ENCODE data around the gene MAP3K2.
A peak's percentile ranks its signal among the peaks of the same experiment; 100 is the strongest.

Gene MAP3K2

DNA sequence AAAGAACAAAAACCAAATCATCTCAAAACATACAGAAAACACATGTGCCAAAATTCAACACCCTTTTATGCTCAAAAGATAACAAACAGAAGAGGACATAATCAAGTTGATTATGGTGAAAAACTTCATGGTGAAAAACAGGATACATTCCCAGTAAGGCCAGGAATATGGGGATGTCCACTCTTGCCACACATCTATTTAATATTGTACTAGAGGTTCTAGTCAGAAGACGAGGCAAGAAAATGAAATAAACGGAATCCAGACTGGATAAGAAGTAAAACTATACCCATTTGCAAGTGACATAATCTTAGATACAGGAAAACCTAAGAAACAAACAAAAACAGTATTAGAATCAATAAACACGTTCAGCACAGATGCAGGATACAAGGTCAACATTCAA lies 40.8 kb downstream of the MAP3K2 start:
- DNase-seq = no peak

DNA sequence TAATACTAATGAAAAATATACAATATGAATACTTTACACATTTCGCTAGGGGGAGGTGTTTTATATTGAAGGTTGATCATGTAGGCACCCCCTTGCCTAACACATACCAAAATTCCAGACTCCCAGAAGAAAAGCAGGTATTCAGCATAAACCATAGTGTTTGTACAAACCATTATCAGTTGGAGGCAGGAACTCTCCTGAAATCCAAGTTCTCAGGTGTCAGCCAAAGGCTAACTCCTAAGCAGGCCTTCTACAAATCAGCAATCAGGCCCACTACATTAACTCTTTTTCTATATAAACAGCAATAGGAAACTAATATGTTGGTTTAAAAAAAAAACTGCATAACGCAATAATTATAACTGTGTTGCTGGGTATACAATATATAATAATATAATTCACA lies 44.5 kb downstream of the MAP3K2 start:
- DNase-seq = no peak

DNA sequence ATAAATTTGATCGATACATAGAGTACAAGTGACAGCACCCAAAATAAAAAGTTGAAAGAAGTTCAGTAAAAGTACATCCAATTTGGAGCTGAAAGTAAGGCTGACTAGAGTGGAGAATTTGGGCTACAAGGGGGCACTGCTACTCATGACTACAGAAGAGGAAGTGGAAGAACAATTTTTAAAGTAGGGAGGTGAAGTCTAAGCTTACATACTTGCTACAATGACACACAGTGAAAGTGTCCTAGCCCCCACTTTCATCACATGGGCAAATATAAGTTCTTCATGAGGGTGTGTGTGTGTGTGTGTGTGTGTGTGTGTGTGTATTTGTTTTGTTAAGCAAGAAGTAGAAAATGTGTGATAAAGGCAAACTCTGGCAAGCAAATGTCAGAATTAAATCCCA lies 45.7 kb downstream of the MAP3K2 start:
- DNase-seq = no peak

DNA sequence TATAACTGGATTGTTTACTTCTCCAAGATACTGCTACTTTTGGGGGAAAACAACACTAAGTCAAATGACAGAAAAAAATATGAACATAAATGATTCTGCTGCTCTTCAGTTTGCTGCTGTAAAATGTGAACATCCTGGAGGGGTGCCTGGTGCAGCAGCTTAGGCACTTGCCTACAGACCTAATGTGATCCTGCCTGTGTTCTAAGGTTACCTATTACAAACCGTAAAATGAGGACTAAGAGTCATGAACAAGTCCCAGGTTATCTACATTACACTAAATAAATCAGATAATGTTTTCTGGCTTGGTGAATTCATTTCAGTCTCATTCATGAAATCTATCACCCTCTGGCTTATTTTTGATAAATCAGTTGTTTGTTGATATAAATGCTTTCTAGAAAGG lies 55.4 kb downstream of the MAP3K2 start:
- no peak for DNase-seq

DNA sequence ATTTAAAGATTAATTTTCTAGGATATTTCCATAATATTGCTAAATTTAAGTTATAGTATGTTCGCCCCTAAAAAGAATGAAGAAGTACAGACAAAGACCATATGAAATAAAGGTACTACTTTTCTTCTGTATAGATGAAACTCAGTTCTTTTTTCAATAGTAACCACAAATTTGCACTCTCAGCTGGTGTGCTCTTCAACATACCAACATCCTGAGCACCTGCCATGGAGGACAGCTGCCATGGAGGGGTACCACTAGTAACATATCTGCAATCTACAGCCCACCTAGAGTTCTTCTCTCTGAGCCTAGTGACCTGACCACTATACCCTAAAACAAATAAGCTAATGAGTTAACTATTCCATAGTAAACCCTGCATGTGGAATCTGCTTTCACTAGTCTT lies 57.0 kb downstream of the MAP3K2 start:
- no peak for DNase-seq

DNA sequence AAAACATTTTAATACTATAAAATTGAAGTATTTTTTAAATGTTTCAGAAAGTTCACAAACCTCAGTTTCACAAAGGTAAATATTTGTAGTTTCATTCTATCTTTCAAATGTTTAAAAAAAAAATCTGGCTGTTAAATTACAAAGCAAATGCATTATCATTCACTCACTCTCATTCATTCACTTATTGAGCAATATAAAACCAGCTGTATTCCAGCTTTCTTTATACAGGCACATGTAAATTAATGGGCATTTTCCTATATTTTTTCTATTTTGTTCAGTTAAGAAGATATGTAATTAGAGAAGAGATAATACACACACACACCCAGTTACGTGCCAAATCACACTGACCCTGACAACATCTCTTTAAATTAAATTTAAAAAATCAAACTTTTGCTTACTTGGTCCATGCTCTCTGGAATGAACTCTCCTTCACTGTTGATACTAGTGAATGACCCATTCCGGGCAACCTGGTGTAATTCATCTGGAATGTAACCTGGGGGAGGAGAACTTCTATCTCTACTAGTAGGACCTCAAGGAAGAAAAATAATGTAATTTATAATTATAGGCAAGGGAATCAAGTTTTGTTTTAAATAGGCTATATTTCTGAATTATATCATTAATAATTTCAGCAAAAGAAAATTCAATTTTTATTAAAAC lies 61.4 kb downstream of the MAP3K2 start:
- DNase-seq = no peak

DNA sequence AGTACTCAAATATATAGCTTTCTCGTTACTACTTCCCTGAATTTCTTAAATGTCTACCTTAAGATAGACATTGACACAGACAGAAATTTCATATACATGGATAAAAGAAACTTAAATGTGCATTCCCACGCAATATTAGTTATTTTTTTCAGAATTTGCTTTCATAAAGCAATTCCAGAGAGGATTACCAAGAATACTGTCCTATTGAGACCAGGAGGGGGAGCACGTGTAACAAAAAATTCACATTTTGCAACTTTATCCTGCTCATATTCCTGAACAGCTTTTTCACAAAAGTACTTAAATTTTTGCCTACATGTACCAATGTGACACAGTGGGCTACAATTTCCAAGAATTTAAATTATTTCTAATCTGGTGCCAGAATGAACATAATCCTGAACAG lies 63.1 kb downstream of the MAP3K2 start:
- no peak for DNase-seq

DNA sequence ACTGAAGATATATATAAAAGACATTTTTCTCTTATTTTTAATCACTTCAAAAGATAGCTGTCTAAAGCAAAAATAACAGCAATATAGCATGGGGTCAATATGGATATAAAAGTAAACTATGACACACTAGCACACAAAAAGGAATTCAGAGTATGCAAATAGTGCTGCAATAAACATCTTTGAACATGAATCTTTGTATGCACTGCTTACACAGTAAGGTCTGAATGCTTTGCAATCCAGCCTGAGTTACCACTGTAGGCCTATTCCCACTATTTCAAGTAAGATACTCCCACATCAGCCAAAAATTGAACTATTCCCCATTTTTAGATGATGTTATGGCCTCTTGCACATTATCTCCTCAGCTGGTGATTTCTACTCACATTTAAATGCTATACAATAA lies 66.5 kb downstream of the MAP3K2 start:
- no peak for DNase-seq

DNA sequence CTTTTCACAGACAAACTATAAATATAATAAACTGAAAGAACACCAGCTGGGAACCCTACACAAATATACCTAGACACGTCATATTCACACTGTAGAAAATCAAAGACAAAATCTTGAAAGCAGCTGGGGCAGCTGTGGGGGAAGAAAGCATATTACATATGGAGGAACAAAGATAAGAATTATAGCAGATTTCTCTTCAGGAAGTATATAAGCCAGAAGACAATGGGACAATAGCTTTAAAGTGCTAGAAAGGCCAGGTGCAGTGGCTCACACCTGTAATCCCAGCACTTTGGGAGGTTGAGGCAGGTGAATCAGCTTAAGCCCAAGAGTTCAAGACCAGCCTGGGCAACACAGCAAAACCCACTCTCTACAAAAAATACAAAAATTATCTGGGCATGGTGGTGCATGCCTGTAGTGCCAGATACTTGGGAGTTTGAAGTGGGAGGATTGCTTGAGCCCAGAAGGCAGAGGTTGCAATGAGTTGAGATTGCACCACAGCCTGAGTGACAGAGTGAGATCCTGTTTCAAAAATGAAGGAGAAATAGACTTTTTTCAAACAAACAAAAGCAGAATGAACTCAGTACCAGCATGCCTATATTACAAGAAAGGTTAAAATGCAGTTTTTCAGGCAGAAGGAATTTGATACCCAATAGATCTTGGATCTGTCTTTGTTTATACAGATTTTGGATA lies 67.0 kb downstream of the MAP3K2 start:
- DNase-seq = no peak

DNA sequence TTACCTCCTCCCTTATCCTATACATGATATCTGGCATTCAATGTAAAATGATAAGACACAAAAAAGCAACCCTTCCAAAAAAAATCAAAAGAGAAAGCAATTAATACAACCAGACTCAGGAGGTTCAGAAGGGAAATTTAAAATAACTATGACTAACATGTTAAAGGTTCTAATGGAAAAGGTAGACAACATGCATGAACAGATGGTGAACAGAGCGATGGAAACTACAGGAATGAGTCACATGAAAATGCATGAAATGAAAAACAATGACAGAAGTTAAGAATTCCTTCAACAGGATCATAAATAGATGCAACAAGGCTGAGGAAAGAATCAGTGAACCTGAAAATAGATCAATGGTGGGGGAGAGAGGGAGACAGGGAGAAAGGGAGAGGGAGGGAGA lies 67.7 kb downstream of the MAP3K2 start:
- DNase-seq = no peak

DNA sequence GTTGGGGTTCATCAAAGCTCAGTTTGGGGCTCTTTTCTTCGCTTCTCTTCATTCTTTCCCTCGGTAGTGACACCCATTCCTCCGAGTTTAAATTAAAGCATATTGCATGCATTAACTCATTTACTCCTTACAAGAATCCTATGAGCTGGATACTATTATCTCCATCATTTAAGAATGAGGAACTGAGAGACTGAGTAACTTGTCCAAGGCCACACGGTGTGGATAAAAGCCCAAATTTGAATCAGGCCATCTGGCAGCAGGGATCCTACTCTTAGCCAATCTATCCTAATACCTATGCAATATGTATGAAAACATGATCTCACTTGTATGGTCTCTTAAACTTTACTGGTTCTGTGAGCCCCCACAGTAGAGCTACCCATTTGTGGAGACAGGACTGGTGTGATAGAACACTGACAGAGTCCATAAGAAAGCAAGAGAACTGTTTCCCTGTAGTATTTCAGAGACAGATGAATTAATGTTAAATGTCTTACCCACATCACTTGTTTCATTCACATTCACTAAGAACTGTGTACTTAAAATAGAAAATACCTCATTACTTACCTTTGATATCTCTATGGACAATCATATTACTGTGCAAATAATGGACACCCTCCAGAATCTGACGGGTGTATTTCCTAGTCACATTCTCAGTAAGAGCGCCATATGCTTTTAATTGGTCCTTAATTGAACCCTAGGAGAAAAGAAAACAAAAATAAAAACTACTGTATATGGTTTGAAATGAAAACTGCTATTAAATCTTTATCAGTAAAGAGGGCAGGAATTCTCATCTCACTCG lies 73.4 kb downstream of the MAP3K2 start:
- DNase-seq = no peak

DNA sequence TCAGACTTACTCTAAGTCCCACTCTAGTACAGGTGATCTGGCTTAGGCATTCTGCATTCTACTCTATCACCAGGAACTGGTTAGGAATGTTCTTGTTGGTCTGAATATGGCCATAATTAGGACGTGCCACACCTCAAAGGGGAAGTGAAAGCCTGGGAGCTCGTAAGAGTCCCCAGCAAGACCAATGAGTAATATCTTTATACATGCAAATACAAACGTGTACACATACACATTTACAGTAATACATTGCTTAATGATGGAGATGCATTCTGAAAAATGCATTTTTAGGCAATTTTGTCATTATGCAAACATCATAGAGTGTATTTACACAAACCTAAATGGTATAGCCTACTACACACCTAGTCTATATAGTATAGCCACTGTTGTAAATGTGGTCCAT lies 74.4 kb downstream of the MAP3K2 start:
- DNase-seq = no peak

DNA sequence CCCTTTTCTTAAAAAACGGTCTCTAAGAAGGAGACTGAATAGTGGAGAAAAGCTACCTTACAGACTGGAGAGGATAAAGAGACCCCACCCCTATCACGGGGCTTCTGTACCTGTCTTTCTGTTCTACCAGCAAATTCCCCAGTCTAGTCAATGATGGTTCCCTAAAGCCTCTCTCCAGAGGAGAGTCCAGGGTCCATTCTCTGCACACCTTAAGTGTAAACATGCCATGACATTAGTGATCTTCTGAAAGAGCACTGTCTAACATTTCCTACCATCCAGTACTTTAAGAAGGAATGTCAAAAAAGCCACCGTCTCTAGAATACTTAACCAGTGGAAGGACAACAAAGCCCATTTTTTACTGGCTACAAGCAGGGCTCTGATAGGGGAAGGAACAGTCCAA lies 76.8 kb downstream of the MAP3K2 start:
- no peak for DNase-seq

DNA sequence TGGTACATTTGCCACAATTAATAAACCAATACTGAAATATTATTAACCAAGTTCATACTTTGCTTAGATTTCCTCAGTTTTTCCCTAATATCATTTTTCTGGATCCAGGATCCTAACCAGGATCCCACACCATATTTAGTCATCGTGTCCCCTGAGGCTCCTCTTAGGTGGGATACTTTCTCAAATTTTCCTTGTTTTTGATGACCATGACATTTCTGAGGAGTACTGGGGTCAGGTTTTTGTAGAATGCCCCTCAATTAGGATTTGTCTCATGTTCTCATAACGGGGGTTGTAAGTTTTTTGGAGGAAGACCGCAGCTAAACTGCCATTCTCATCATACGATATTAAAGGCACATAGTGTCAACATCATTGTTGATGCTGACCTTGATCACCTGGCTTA lies 78.3 kb downstream of the MAP3K2 start:
- DNase-seq = no peak

DNA sequence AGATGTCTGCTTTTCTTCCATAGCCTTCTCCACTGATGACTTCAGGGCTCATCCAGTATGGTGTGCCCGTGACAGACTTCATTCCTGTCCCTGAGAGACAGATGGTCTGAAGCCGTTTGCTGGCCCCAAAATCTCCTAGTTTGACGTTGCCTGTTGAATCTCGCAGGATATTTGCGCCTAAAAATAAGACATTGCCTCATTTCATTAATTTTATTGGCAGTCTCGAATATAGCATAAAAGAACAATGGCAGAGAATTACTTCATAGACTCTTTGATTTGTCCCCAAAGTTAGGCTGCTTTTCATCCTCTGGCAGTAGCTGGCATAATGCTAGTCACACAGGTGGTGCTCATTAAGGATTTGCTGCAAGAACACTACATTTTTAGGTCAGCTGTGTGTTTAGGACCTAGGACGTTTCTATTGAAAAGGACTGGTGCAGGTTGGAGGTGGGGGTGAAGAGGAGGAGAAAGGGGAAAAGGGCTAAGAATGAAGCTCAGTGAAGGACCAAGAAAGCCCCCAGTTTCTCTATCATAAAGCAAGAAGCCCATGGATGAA lies 79.1 kb downstream of the MAP3K2 start:
- no peak for DNase-seq

DNA sequence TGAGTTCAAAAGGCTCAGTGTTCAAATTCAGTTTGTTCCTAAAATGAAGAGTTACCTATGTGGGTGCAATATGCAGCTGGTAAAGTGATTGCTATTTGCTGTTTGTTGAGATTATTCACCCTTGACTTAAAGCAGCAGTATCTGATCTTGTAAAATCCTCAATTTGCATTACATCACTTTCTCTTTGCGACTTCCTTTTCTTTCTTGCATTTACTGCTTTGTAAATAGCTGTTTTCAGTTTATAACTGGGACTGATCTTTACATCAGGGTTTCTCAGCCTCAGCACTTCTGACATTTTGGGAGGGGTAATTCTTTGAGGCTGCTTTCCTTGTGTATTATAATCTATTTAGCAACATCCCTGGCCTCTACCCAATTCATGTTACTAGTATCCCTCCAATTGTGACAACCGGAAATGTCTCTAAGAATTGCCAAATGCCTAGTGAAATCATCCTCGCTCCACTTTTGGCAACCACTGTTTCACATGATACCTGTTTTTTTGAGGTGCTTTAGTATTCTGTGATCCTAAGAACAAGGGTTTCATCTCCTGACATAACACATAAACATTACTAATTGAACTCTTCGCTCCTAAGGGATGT lies 81.7 kb downstream of the MAP3K2 start:
- no peak for DNase-seq

DNA sequence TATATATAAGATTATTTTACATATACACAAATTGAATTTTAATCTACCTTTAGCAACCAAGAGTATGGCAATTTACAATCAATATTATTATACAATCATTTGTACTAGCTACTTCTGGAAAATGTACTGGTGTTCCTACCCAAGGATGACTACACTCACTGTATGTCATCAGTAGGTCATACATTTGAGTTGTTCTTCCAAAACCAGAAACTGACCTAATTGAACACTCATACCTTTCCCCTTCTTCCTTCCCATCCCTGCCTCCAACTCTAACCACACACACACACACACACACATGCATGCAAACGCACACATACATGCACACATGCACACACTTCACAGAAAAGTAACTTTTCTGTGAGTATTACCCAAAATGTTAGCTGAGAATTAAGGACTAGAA lies 85.6 kb downstream of the MAP3K2 start:
- no peak for DNase-seq

DNA sequence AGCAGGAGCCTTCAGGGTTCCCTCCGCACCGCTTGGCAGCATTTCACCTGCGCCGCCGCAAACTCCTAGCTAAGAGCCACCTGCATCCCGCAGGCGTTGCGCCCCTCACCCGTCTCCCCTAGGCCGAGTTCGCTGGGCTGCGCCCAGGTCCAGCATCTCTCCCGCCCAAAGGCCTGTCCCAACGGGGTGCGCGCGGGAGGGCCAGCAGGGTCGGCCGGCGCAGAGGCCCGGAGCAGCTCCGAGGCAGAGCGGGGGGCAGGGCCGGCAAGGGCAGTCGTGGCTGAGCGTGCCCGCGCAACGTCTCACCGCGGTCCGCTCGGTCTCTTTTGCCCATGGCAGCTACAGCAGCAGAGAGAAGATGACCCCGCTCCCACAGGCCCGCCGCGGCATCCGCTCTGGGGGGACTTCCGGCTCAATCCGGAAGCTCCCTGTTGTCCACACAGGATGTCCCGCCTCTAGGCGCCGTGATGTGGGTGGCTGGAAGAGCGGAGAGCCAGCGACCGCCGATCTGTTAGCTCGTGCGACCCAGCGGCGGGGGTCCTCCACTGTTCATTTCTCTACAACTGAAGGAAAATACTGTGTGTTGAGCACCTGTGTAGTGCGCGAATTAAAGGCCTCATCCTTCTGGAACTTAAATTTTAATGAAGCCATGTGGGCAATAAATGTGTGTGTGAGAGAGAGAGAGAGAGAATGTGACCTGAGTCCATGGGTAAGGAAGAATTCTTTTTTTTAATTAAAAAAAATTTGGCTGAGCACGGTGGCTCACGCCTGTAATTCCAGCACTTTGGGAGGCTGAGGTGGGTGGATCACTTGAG lies 93.8 kb downstream of the MAP3K2 start, which contains the start of gene ERCC3:
ERCC3 (minus strand) TSS at position 397 of the 815 bp plus-strand sequence; CDS start at position 334, 63 bp downstream.
- DNase-seq = peak; percentile 80

DNA sequence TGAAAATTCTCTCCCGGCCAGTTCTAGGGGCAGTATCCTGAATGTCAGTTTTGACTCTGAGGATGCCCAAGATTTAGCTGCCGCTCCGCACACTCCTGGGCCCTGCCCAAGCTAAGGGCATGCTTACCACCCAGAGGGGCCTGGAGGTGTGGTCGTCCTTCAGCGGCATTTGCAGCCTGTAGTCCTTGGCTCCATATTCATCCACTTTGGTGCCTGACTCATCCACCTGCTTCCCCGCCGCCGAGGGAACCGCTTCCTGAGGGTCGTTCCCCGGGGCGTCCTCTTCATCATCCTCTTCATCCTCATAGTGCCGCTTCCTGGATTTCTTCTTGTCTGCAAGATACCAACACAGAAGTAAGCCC lies 94.4 kb downstream of the MAP3K2 start:
- no peak for DNase-seq

DNA sequence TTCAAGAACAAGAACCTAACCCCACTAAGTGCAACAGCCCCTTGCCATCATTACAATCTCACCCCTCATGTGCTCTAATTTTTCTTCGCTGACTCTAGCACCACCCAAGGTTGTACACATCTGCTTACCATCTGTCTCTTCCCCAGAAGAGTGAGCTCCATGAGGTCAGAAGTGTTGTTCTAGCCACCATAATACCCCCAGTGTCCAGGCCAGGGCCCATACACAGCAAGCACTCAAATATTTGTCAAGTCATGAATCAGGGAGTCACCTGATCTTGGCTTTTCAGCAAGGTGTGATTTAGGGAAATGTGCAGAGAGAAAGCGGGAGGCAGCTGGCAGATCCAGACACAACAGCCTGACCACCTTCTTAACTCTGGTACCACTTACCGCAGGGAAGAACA lies 99.5 kb downstream of the MAP3K2 start:
- no peak for DNase-seq

DNA sequence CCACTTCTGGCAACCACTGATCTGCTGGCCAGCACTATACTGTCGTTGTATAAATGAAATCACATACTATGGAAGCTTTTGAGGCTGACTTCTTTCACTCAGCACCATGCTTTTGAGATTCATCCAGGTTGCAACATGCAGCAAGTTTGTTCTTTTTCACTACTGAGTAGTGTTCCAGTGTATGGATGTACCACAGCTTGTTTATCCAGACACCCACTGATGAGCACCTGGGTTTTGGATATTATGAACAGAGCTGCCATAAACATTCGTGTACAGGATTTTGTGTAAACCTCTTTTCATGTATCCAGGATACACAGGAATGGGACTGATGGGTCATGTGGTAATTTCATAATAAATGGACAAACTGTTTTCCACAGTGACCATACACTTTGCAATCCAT lies 104.5 kb downstream of the MAP3K2 start:
- DNase-seq = no peak

DNA sequence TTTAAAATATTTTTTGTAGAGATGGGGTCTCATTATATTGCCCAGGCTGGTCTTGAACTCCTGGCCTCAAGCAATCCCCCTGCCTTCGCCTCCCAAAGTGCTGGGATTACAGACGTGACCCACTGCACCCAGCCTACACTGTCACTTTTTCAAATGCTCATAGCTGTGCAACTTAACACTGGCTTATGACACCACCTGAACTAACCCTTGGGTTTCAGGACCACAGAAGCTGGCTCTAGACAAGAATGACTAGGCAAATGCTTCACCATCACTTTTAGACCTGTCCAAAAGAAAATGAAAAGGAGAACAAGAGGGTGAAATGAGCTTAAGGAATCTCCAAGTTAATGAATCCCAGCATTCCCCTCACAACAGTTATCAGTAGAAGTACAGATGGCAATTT lies 107.1 kb downstream of the MAP3K2 start:
- no peak for DNase-seq

DNA sequence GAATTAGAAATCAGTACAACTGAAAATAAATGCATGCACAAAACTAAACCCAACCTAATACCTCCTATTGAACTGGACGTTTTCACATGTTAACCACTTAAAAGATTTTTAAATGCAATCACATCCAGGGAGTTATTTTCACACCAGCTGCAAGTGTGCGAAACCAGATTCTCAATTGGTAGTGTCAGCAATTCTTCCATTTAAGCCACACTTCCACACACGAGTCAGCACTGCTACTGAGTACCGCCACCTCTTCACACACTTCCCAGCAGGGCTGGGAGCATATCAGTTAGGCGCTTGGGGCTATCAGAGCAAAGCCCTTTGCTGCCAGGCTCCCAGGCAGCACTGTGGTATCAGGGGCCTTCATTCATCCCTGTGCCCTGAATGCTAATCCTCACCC lies 108.0 kb downstream of the MAP3K2 start:
- DNase-seq = no peak
